WTC11 (cell line): Measurements from ENCODE around the gene ZNF574. TPM values are rescaled to one million over a fixed set of nuclear protein-coding genes. Genes with fewer than 3 reads are reported as not detected.

Experiments
- ATAC-seq: fragments of 200-7000 bp; cut with Tn5 transposase; 2 replicates; pipeline ENCODE4 v1.10.0; 2021; ENCODE audit warnings: mild to moderate bottlenecking, moderate library complexity
- CTCF ChIA-PET: fragments of 300-600 bp; sonication (Branson Sonifier 250); formaldehyde crosslinking; loops from one replicate; lab custom pipeline; 2021; ENCODE audit warnings: antibody characterized with exemption; lab: Charles Lee
- POLR2A ChIA-PET: fragments of 350-600 bp; sonication (Branson Sonifier 250); formaldehyde crosslinking; loops from one replicate; lab custom pipeline; 2021; ENCODE audit warnings: antibody characterized with exemption; lab: Charles Lee
- DNase-seq: peaks from one replicate; pipeline ENCODE4 v3.0.0; 2021; ENCODE audit warnings: low spot score
- H3K27ac Mint-ChIP-seq: 2 replicates; pipeline ENCODE4 v1.8.0; 2021; ENCODE audit warnings: mixed read lengths
- H3K27me3 Mint-ChIP-seq: 2 replicates; pipeline ENCODE4 v1.8.0; 2021; ENCODE audit warnings: low read depth, mild to moderate bottlenecking, moderate library complexity, mixed read lengths
- H3K36me3 Mint-ChIP-seq: 2 replicates; pipeline ENCODE4 v1.8.0; 2021; ENCODE audit warnings: mixed read lengths
- H3K4me1 Mint-ChIP-seq: 2 replicates; pipeline ENCODE4 v1.8.0; 2022; ENCODE audit warnings: mixed read lengths
- H3K4me3 Mint-ChIP-seq: 2 replicates; pipeline ENCODE4 v1.8.0; 2021; ENCODE audit warnings: mild to moderate bottlenecking, moderate library complexity, mixed read lengths
- H3K9me3 Mint-ChIP-seq: 2 replicates; pipeline ENCODE4 v1.8.0; 2021; ENCODE audit warnings: mixed read lengths
- FOXJ3 ChIP-seq: sonication (generic); formaldehyde crosslinking; IDR thresholded peaks from 2 replicates; pipeline ENCODE4 v1.9.0; 2021; ENCODE audit warnings: missing genetic modification reagents, mild to moderate bottlenecking, borderline replicate concordance
- MYBL2 ChIP-seq: sonication (generic); formaldehyde crosslinking; IDR thresholded peaks from 2 replicates; pipeline ENCODE4 v1.8.1; 2023; ENCODE audit warnings: mild to moderate bottlenecking, moderate library complexity, missing genetic modification reagents
- NFYB ChIP-seq: sonication (generic); formaldehyde crosslinking; conservative IDR thresholded peaks from 2 replicates; pipeline ENCODE4 v1.8.0; 2022; ENCODE audit warnings: low read depth, missing genetic modification reagents
- RORB ChIP-seq: fragments of 250-450 bp; sonication (Bioruptor Pico); IDR thresholded peaks from 2 replicates; pipeline ENCODE4 v1.9.0; 2021; ENCODE audit warnings: mild to moderate bottlenecking
- ZBTB21 ChIP-seq: sonication (generic); formaldehyde crosslinking; IDR thresholded peaks from 2 replicates; pipeline ENCODE4 v1.8.1; 2023; ENCODE audit warnings: mild to moderate bottlenecking, missing genetic modification reagents, borderline replicate concordance
- ZNF121 ChIP-seq: sonication (generic); formaldehyde crosslinking; IDR thresholded peaks from 2 replicates; pipeline ENCODE4 v1.8.0; 2023; ENCODE audit warnings: missing genetic modification reagents
- total RNA-seq: library from RNA; stranded (reverse); gene quantifications from 3 replicates; pipeline ENCODE4 v1.2.3, GENCODE V29; 2021
- TF ChIP-seq, protein P1 (sequence below): sonication (generic); formaldehyde crosslinking; IDR thresholded peaks from 2 replicates; pipeline ENCODE4 v1.8.1; 2023; ENCODE audit warnings: mild to moderate bottlenecking, missing genetic modification reagents, borderline replicate concordance
- TF ChIP-seq, protein P2 (sequence below): sonication (generic); formaldehyde crosslinking; IDR thresholded peaks from 2 replicates; pipeline ENCODE4 v1.8.1; 2022; ENCODE audit warnings: low read depth, missing genetic modification reagents, borderline replicate concordance
- TF ChIP-seq, protein P3 (sequence below): sonication (generic); formaldehyde crosslinking; IDR thresholded peaks from 2 replicates; pipeline ENCODE4 v1.8.1; 2022; ENCODE audit warnings: mild to moderate bottlenecking, moderate library complexity, missing genetic modification reagents
- TF ChIP-seq, protein P4 (sequence below): sonication (generic); formaldehyde crosslinking; conservative IDR thresholded peaks from 2 replicates; pipeline ENCODE4 v1.8.1; 2023; ENCODE audit warnings: mild to moderate bottlenecking, low read depth, missing genetic modification reagents, moderate library complexity
- TF ChIP-seq, protein P5 (sequence below): sonication (generic); formaldehyde crosslinking; IDR thresholded peaks from 2 replicates; pipeline ENCODE4 v1.8.0; 2022; ENCODE audit warnings: missing genetic modification reagents

The ZNF574 gene
- total RNA-seq, 1 experiment from 2014 or later = 30.6 TPM

DNA sequence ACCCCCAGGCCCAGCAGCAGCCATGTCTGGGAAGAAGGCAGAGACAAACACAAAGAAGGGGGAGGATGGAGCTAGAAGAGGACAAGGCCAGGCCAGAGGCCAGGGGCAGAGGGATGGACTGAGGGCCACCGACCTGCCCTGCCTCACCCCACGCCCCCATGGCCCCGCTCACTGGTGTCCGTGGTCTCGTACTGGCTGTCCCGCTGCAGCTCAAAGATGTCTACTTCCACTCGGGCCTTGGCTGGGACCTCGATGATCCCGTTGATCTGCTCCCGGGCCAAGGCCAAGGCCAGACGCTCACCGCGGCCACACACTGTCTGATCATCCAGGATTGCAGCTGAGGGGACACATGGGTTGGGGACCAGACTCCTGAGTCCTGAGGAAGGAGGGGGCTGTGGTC is 10.9 kb upstream of the ZNF574 start:
- DNase-seq (no peak), ATAC-seq (no peak)
- ChIA-PET CTCF (interaction anchor here (1.2 to 2.4 kb wide), 3 partner anchors 16 to 37 kb away, joined by 3 to 10 read pairs (median 4); no protein-coding TSS in a partner anchor), POLR2A (no interaction called here)
- no peak overlapping the region for H3K4me3 Mint-ChIP-seq
- H3K27ac Mint-ChIP-seq = no peak overlapping the region
- TF ChIP-seq MYBL2 (no peak), NFYB (CRISPR knock-in tag) (no peak), RORB (CRISPR knock-in tag) (no peak), ZBTB21 (CRISPR knock-in tag) (no peak)
- TF ChIP-seq, protein P1, sequence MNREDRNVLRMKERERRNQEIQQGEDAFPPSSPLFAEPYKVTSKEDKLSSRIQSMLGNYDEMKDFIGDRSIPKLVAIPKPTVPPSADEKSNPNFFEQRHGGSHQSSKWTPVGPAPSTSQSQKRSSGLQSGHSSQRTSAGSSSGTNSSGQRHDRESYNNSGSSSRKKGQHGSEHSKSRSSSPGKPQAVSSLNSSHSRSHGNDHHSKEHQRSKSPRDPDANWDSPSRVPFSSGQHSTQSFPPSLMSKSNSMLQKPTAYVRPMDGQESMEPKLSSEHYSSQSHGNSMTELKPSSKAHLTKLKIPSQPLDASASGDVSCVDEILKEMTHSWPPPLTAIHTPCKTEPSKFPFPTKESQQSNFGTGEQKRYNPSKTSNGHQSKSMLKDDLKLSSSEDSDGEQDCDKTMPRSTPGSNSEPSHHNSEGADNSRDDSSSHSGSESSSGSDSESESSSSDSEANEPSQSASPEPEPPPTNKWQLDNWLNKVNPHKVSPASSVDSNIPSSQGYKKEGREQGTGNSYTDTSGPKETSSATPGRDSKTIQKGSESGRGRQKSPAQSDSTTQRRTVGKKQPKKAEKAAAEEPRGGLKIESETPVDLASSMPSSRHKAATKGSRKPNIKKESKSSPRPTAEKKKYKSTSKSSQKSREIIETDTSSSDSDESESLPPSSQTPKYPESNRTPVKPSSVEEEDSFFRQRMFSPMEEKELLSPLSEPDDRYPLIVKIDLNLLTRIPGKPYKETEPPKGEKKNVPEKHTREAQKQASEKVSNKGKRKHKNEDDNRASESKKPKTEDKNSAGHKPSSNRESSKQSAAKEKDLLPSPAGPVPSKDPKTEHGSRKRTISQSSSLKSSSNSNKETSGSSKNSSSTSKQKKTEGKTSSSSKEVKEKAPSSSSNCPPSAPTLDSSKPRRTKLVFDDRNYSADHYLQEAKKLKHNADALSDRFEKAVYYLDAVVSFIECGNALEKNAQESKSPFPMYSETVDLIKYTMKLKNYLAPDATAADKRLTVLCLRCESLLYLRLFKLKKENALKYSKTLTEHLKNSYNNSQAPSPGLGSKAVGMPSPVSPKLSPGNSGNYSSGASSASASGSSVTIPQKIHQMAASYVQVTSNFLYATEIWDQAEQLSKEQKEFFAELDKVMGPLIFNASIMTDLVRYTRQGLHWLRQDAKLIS (CRISPR knock-in tag) = no peak
- TF ChIP-seq, protein P2, sequence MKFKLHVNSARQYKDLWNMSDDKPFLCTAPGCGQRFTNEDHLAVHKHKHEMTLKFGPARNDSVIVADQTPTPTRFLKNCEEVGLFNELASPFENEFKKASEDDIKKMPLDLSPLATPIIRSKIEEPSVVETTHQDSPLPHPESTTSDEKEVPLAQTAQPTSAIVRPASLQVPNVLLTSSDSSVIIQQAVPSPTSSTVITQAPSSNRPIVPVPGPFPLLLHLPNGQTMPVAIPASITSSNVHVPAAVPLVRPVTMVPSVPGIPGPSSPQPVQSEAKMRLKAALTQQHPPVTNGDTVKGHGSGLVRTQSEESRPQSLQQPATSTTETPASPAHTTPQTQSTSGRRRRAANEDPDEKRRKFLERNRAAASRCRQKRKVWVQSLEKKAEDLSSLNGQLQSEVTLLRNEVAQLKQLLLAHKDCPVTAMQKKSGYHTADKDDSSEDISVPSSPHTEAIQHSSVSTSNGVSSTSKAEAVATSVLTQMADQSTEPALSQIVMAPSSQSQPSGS (CRISPR knock-in tag) = no peak
- TF ChIP-seq, protein P3, sequence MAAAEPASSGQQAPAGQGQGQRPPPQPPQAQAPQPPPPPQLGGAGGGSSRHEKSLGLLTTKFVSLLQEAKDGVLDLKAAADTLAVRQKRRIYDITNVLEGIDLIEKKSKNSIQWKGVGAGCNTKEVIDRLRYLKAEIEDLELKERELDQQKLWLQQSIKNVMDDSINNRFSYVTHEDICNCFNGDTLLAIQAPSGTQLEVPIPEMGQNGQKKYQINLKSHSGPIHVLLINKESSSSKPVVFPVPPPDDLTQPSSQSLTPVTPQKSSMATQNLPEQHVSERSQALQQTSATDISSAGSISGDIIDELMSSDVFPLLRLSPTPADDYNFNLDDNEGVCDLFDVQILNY (CRISPR knock-in tag) = no peak
- H3K36me3 Mint-ChIP-seq = peaks cover 41% of the 10 kb centered on the region
- H3K27me3 Mint-ChIP-seq = no peaks in the 10 kb centered on the region
- no peaks in the 10 kb centered on the region for H3K4me1 Mint-ChIP-seq
- no peaks in the 10 kb centered on the region for H3K9me3 Mint-ChIP-seq

DNA sequence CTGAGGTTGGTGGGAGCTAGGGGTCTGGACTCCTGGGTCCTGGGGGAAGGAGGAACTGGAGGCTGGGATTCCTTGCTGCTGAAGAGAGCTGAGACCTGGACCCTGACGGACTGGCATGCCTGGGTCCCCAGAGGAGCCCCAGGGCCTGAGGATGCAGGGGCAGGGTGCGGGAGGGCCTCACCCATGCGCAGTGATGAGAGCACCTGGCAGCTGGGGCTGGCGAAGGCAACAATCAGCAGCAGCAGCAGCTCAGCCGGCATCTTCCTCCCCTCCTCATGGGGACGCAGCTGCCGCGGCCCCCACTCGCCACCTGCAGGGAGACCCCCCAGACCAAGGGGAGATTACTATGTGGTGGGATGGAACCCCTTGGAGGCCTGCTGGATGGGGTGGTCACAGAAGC is 10.5 kb upstream of the ZNF574 start:
- H3K4me3 Mint-ChIP-seq = no peak overlapping the region
- no peak for TF ChIP-seq FOXJ3 (CRISPR knock-in tag)
- TF ChIP-seq, protein P4, sequence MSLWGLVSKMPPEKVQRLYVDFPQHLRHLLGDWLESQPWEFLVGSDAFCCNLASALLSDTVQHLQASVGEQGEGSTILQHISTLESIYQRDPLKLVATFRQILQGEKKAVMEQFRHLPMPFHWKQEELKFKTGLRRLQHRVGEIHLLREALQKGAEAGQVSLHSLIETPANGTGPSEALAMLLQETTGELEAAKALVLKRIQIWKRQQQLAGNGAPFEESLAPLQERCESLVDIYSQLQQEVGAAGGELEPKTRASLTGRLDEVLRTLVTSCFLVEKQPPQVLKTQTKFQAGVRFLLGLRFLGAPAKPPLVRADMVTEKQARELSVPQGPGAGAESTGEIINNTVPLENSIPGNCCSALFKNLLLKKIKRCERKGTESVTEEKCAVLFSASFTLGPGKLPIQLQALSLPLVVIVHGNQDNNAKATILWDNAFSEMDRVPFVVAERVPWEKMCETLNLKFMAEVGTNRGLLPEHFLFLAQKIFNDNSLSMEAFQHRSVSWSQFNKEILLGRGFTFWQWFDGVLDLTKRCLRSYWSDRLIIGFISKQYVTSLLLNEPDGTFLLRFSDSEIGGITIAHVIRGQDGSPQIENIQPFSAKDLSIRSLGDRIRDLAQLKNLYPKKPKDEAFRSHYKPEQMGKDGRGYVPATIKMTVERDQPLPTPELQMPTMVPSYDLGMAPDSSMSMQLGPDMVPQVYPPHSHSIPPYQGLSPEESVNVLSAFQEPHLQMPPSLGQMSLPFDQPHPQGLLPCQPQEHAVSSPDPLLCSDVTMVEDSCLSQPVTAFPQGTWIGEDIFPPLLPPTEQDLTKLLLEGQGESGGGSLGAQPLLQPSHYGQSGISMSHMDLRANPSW (CRISPR knock-in tag) = no peak
- TF ChIP-seq ZNF121 (CRISPR knock-in tag) = no peak
- TF ChIP-seq, protein P5, sequence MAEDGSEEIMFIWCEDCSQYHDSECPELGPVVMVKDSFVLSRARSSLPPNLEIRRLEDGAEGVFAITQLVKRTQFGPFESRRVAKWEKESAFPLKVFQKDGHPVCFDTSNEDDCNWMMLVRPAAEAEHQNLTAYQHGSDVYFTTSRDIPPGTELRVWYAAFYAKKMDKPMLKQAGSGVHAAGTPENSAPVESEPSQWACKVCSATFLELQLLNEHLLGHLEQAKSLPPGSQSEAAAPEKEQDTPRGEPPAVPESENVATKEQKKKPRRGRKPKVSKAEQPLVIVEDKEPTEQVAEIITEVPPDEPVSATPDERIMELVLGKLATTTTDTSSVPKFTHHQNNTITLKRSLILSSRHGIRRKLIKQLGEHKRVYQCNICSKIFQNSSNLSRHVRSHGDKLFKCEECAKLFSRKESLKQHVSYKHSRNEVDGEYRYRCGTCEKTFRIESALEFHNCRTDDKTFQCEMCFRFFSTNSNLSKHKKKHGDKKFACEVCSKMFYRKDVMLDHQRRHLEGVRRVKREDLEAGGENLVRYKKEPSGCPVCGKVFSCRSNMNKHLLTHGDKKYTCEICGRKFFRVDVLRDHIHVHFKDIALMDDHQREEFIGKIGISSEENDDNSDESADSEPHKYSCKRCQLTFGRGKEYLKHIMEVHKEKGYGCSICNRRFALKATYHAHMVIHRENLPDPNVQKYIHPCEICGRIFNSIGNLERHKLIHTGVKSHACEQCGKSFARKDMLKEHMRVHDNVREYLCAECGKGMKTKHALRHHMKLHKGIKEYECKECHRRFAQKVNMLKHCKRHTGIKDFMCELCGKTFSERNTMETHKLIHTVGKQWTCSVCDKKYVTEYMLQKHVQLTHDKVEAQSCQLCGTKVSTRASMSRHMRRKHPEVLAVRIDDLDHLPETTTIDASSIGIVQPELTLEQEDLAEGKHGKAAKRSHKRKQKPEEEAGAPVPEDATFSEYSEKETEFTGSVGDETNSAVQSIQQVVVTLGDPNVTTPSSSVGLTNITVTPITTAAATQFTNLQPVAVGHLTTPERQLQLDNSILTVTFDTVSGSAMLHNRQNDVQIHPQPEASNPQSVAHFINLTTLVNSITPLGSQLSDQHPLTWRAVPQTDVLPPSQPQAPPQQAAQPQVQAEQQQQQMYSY (CRISPR knock-in tag) = no peak
- H3K27ac Mint-ChIP-seq = no peak overlapping the region
- H3K9me3 Mint-ChIP-seq = no peaks in the 10 kb centered on the region
- peaks cover 40% of the 10 kb centered on the region for H3K36me3 Mint-ChIP-seq
- H3K27me3 Mint-ChIP-seq = no peaks in the 10 kb centered on the region
- ChIA-PET CTCF (interaction anchor here (0.9 to 2.4 kb wide), 4 partner anchors 16 to 44 kb away, joined by 3 to 10 read pairs (median 4); no protein-coding TSS in a partner anchor), POLR2A (no interaction called here)
- no peak for DNase-seq
- no peak for ATAC-seq
- H3K4me1 Mint-ChIP-seq = peaks cover 4% of the 10 kb centered on the region
